Measurements from ENCODE around the gene ATG2A.

The ATG2A gene

GRCh38 chr11:64959498-64959897 lies 42.5 kb upstream of the ATG2A start:
- no peak overlapping the region for H3K4me3 ChIP-seq (ENCODE audit: low read length)

GRCh38 chr11:64954201-64954600 lies 37.2 kb upstream of the ATG2A start:
- no peak overlapping the region for H3K9ac ChIP-seq (ENCODE audit: low read length)
- H3K4me3 ChIP-seq (ENCODE audit: low read length) = no peak overlapping the region
- H3K27me3 ChIP-seq (replicated peaks; ENCODE audit: insufficient read depth, low read length) = 0 out of 2 replicates have a peak, but pooled peaks cover 7% of the 10 kb centered on the region
- H3K36me3 ChIP-seq (replicated peaks; ENCODE audit: insufficient read depth, low read length) = no peaks in the 10 kb centered on the region
- H3K9me3 ChIP-seq (replicated peaks; ENCODE audit: insufficient read depth, low read length) = no peaks in the 10 kb centered on the region
- no peaks in the 10 kb centered on the region for H3K9me2 ChIP-seq (replicated peaks; ENCODE audit: insufficient read depth, low read length)
- no peaks in the 10 kb centered on the region for H3K79me2 ChIP-seq (ENCODE audit: low read length)
- TF ChIP-seq EZH2 (optimal IDR thresholded peaks at IDR 0.05; ENCODE audit: low read depth, low read length) (no peak), EZH2phosphoT487 (IDR thresholded peaks at IDR 0.05; ENCODE audit: low read length) (no peak), CTCF (IDR thresholded peaks at IDR 0.05; ENCODE audit: low read length) (no peak)
- no peak for DNase-seq
- no peaks in the 10 kb centered on the region for H3K4me1 ChIP-seq (ENCODE audit: low read length)
- H3K4me2 ChIP-seq (ENCODE audit: low read depth, low read length) = no peak overlapping the region
- H4K20me1 ChIP-seq (ENCODE audit: insufficient read depth, low read length) = no peaks in the 10 kb centered on the region
- H3F3A ChIP-seq (ENCODE audit: insufficient read depth, low read length) = no peaks in the 10 kb centered on the region
- no peak overlapping the region for H3K27ac ChIP-seq (ENCODE audit: low read length)
- H2AFZ ChIP-seq (ENCODE audit: low read length) = no peak overlapping the region

More at GRCh38 chr11:64959498-64959897, 42.5 kb upstream of the ATG2A start:
- H3K27ac ChIP-seq (ENCODE audit: low read length) = no peak overlapping the region
- H3K9me2 ChIP-seq (replicated peaks; ENCODE audit: insufficient read depth, low read length) = no peaks in the 10 kb centered on the region
- H4K20me1 ChIP-seq (ENCODE audit: insufficient read depth, low read length) = no peaks in the 10 kb centered on the region
- H3K9me3 ChIP-seq (replicated peaks; ENCODE audit: insufficient read depth, low read length) = no peaks in the 10 kb centered on the region
- H3K9ac ChIP-seq (ENCODE audit: low read length) = no peak overlapping the region
- no peak overlapping the region for H3K4me2 ChIP-seq (ENCODE audit: low read depth, low read length)
- DNase-seq = no peak
- TF ChIP-seq CTCF (IDR thresholded peaks at IDR 0.05; ENCODE audit: low read length) (no peak), EZH2 (optimal IDR thresholded peaks at IDR 0.05; ENCODE audit: low read depth, low read length) (no peak), EZH2phosphoT487 (IDR thresholded peaks at IDR 0.05; ENCODE audit: low read length) (no peak)
- no peaks in the 10 kb centered on the region for H3K36me3 ChIP-seq (replicated peaks; ENCODE audit: insufficient read depth, low read length)
- no peaks in the 10 kb centered on the region for H3K27me3 ChIP-seq (replicated peaks; ENCODE audit: insufficient read depth, low read length)
- H3K79me2 ChIP-seq (ENCODE audit: low read length) = no peaks in the 10 kb centered on the region
- no peaks in the 10 kb centered on the region for H3F3A ChIP-seq (ENCODE audit: insufficient read depth, low read length)
- H2AFZ ChIP-seq (ENCODE audit: low read length) = no peak overlapping the region
- H3K4me1 ChIP-seq (ENCODE audit: low read length) = no peaks in the 10 kb centered on the region

DNA sequence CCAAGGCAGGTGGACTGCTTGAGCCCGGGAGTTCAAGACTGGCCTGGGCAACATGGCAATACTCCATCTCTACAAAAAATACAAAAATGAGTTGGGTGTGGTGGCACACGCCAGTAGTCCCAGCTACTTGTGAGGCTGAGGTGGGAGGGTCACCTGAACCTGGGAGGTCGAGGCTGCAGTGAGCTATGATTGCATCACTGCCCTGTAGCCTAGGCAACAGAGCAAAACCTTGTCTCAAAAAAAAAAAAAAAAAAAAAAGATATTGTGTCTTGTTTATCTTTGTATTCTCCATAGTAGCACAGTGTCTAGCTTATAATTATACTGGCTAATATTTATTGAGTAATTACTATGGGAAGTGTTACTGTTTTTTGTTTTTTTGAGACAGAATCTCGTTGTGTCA lies 34.5 kb upstream of the ATG2A start:
- H3K9ac ChIP-seq (ENCODE audit: low read length) = no peak overlapping the region
- 0 out of 2 replicates have a peak, but pooled peaks cover 7% of the 10 kb centered on the region for H3K27me3 ChIP-seq (replicated peaks; ENCODE audit: insufficient read depth, low read length)
- H2AFZ ChIP-seq (ENCODE audit: low read length) = no peak overlapping the region
- H3K4me1 ChIP-seq (ENCODE audit: low read length) = no peaks in the 10 kb centered on the region
- H3K36me3 ChIP-seq (replicated peaks; ENCODE audit: insufficient read depth, low read length) = no peaks in the 10 kb centered on the region
- no peak overlapping the region for H3K4me2 ChIP-seq (ENCODE audit: low read depth, low read length)
- no peaks in the 10 kb centered on the region for H4K20me1 ChIP-seq (ENCODE audit: insufficient read depth, low read length)
- no peaks in the 10 kb centered on the region for H3K9me2 ChIP-seq (replicated peaks; ENCODE audit: insufficient read depth, low read length)
- no peaks in the 10 kb centered on the region for H3F3A ChIP-seq (ENCODE audit: insufficient read depth, low read length)
- no peaks in the 10 kb centered on the region for H3K79me2 ChIP-seq (ENCODE audit: low read length)
- TF ChIP-seq EZH2phosphoT487 (IDR thresholded peaks at IDR 0.05; ENCODE audit: low read length) (no peak), CTCF (IDR thresholded peaks at IDR 0.05; ENCODE audit: low read length) (no peak), EZH2 (optimal IDR thresholded peaks at IDR 0.05; ENCODE audit: low read depth, low read length) (no peak)
- no peak for DNase-seq
- no peak overlapping the region for H3K27ac ChIP-seq (ENCODE audit: low read length)
- H3K4me3 ChIP-seq (ENCODE audit: low read length) = no peak overlapping the region
- H3K9me3 ChIP-seq (replicated peaks; ENCODE audit: insufficient read depth, low read length) = no peaks in the 10 kb centered on the region

Data from MM.1S (cell line).